NCI-H187 treated with DMSO at 0.1 percent for 48 hours (cell line): ENCODE results near the gene ZFYVE27.
A peak's percentile ranks its signal among the peaks of the same experiment; 100 is the strongest.

Experiments
- DNase-seq: peaks from one replicate; lab custom pipeline; 2025; lab: John Stamatoyannopoulos, UW

The ZFYVE27 gene

DNA sequence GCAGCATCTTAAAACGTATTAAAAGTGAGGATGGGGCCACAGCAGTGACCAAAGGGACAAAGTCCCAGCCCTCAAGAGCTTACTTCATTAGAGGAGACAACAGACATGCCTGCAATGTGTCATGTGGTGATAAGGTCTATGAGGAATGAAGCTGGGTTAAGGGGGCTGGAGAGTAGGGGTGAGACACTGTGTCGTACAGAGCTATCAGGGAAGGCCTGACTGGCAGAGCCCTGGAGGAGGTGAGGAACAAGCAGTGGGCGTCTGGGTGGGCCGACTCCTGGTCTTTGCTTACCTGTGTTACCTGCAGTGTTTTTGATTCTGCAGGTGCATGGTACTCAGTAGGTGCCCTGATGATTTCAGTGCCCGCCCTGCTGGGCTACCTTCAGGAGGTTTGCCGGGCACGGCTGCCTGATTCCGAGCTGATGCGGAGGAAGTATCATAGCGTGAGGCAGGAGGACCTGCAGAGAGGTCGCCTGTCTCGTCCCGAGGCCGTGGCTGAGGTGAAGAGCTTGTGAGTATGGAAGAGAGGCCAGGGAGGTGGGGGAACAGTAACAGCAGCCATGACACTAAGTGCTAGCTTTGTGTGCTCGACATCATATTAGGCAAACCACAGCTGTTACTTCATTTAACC is 7.6 kb downstream of the ZFYVE27 start:
- DNase-seq = no peak

DNA sequence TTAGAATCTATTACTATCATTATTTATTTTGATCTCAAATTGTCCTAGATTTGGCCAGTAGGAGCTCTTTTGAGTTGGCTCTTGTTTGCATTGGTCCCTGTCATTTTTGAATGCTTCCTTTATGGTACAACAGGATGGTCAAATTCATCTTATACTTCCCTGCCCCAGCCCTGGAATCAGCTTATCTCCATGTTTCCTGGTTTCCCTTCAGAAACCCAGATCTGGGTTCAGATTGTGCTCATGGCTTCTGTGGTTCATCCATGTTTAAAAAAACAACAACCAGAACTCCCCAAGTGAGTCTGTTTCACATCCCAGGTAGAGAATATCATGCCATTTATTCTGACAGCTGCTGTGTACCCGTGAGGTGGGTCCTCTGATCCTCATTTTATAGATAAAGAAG is 10.6 kb downstream of the ZFYVE27 start:
- no peak for DNase-seq

DNA sequence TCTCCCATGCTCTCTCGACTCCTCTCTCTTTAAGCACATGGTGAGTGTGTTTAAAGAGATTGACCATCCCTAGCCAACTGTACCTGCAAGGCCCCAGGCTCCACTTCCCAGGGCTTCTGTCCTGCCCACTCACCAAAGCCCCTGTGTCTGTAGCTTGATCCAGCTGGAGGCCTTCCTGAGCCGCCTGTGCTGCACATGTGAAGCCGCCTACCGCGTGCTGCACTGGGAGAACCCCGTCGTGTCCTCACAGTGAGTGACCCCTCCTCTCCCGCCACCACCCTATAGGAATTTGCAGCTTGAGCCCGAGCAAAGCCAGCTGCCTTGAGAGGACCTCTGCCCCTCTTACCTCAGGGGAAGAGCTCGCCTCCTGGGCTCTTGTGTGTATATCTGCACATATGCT is 11.2 kb downstream of the ZFYVE27 start:
- DNase-seq = no peak

DNA sequence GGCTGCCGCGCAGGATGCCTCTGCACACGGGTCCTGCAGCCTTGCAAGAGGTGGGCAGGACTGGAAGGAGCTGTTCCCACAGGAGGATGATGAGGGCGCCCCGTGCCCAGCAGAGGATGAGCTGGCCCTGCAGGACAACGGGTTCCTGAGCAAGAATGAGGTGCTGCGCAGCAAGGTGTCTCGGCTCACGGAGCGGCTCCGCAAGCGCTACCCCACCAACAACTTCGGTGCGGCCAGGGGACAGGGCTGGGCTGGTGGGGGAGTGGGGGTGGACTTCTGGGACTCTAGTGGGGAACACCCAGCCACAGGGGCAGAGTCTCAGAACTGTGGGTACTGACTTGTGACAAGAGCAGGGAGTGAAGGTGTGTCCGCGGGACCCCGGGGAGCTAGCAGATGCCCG is 16.0 kb downstream of the ZFYVE27 start:
- DNase-seq = no peak

DNA sequence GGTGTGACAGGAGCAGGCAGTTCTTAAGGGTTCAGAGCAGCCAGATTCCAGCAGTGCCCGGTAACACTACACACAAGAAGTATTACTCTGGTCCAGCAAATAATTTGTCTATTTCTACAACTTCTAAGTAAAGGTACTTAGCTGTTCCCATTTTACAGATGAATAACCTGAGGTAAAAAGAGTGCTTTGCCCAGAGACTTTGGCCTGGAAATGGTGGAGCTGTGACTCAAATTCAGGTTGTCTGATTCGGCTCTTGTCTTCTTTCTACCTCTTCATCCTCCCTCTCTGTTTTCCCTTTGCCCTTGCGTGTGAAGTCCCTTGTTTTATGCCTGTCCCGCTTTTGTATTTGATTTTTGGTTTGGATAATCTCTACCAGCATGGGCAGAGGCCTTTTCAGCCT is 17.8 kb downstream of the ZFYVE27 start:
- DNase-seq = no peak

- no peak for DNase-seq
These were observed 18.8 kb downstream of the ZFYVE27 start for GRCh38 chr10:97755718-97756117.

GRCh38 chr10:97757471-97757870 is 20.5 kb downstream of the ZFYVE27 start:
- DNase-seq = no peak

DNA sequence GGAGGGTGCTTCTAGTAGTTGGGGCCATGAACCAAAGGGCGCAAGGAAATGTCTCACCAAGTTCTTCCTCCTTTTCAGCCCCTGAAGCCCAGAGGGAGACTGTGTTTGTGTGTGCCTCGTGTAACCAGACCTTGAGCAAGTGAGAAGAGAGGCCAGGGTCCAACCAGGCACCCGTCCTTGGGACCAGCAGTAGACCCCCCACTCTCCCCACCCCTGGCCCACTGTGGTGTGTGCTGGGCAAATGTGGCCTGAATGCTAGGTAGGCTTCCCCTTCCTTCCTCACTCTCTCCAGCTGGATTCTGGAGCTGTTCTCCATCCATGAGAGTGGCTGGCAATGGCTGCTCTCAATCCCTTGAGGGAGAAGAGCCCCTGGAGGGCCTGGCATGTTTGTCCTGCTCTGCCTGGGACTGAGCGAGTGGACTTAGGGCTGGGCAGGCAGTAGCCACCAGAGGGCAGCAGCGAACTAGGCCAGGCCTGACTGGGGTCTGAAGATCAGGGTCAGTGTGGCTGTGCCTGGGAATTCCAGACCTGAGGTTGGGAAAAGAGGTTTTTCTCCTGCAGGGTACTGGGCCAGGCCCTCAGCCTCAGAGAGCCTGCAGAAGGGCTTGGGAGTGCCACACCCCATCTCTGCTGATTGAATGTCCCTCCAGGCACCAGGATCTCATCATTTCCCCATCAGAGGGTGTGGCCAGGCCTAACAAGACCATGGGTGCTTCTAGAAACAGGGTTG is 22.4 kb downstream of the ZFYVE27 start:
- no peak for DNase-seq

DNA sequence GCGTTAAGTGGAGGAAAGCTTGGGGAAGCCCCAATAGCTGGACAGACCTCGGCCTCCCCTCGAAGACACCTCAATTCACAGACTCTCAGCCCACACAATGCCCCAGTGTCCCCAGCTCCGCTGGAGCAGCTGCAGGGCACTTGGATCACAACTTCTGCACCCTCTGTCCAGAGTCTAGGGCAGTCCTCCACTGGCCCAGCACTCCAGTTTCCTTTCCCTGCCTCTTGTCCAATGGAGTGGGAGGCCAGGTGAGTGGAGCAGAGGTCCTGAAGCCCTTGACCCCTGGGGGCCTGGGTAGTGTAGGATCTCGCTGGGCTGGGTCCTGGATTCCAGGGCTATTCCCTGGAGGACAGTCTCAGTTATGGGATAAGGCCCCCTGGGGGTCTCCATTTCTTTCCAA is 23.0 kb downstream of the ZFYVE27 start:
- no peak for DNase-seq

GRCh38 chr10:97760461-97761257 is 23.7 kb downstream of the ZFYVE27 start:
- DNase-seq = no peak

DNA sequence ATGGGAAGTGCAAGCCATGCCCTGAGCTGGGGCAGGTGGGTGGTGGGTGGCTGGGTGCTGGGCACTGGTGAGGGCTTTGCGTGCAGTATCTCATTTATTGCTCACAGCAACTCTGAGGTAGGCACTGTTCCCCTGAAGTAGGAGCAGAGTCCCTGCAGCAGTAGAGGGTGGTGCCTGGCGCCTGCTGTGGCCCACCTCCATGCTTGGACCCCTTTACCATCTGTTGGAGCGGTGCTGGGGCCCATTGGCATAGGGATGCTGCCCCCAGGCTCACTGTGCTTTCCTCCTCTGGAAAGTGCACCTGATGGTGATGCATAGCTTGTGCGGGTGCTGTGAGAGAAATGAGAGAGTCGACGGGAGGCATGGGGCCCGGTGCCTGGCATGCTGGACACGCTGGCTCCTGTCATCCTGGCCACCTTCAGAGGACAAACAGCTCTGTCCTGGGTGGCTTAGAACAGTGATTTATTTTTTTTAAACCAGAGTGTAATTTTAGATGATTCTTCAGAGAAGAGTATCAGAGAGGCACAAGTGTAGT is 24.5 kb downstream of the ZFYVE27 start:
- no peak for DNase-seq

GRCh38 chr10:97762056-97762455 is 25.1 kb downstream of the ZFYVE27 start:
- no peak for DNase-seq

DNA sequence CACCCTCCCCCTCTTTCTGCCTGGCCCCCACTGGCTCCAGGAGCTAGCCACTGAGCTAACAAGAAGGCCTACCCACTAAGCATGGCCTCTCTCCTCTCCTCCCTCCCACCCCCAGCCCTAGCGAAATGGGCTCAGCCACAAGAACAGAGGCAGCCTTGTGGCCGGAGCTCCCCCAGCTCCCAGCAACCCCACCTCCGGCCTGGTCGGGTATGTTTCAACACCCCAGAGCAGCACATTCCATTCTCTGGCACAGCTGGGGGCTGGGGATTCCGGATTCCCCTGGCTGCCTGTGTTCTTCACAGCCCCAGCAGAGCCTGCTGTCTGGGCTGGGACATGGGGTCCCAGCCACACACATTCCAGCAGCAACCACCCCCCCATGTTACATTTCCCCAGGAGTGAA is 25.9 kb downstream of the ZFYVE27 start:
- DNase-seq = no peak

DNA sequence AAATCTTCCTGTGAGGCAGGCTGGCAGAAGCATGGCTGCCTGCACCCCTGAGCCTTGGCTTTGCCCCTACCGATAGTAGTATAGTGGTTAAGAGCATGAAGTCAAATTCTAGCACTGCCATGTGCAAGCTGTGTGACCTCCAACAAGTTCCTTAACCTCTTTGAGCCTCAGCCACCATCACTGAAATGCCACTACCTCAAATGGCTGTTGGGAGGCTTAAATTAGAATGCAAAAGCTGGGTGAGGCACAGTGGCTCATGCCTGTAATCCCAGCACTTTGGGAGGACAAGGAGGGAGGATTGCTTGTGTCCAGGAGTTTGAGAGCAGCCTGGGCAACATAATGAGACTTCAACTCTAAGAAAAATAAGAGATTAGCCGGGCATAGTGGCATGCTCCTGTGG is 26.5 kb downstream of the ZFYVE27 start:
- no peak for DNase-seq

DNA sequence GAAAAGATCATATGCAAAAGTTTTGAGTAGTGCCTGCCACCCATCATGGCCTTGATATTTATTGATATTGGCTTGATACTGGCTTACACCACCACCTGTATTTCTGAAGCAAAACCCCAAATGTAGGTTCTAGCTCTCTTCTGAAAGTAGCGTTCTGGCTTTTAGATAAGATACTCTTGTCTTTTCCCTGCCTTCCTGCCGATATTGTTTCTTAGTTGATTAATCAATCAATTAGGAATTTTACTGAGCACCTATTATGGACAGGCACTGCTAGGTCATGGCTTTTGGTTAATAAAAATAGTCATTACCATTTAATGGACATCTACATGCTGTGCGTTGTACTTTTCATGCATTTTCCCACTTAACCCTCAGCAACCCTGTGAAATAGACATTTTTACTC is 27.0 kb downstream of the ZFYVE27 start:
- no peak for DNase-seq

DNA sequence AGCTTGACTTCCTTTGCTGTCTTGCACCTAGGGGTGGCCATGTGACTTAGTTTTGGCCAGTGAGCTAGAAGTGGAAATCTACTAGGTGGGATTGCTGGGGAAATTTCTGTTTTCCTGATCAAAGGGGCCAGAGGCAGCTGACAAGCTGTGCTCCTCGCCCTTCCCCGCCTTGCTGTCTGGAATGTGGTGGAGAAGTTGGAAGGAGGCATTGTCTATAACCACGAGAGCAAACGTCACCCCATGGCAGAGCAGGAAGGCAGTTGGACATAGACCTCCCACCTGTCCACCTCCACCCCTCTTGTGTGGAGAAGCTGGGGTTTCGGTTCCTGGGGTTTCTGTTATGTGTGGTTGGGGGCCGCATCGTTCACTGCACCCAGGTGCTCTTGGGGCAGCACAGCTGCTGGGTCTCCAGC is 27.6 kb downstream of the ZFYVE27 start:
- DNase-seq = no peak

- DNase-seq = peak; percentile 10
These were observed 28.3 kb downstream of the ZFYVE27 start for GRCh38 chr10:97765201-97765600.

- no peak for DNase-seq
These were observed 29.3 kb downstream of the ZFYVE27 start for GRCh38 chr10:97766106-97766810.

- no peak for DNase-seq
These were observed 30.3 kb downstream of the ZFYVE27 start for GRCh38 chr10:97766996-97767924.

- DNase-seq = no peak
These were observed 31.7 kb downstream of the ZFYVE27 start for GRCh38 chr10:97768322-97769315.
